ENCODE results near the gene PRELID2. TPM values are rescaled to one million over a fixed set of nuclear protein-coding genes. Genes with fewer than 3 reads are reported as not detected.
"Not testable (repeated sequence)": the region's sequence is repeated elsewhere in the genome, so short reads cannot be mapped to it uniquely, and the experiment has no call there.

The PRELID2 gene
- total RNA-seq, 2 experiments from 2014 or later, result 3.2 to 3.3 TPM

- H3K27me3 Mint-ChIP-seq, result no peaks in the 10 kb centered on the region
- DNase-seq (no peak), ATAC-seq (no peak)
- no peaks in the 10 kb centered on the region for H3K9me3 Mint-ChIP-seq (ENCODE audit: low read depth)
- POLR2A ChIA-PET, result no interaction called here
- intact Hi-C loops (cut with DNase I, micrococcal nuclease), result no loop called here
- no peak overlapping the region for H3K27ac Mint-ChIP-seq
- H3K4me1 Mint-ChIP-seq, result no peaks in the 10 kb centered on the region
- CTCF ChIA-PET, result interaction anchor here (0.6 to 1.4 kb wide), 3 partner anchors 42 to 167 kb away, joined by 3 to 7 read pairs (median 4); no protein-coding TSS in a partner anchor
- no peak overlapping the region for H3K4me3 Mint-ChIP-seq
- H3K36me3 Mint-ChIP-seq (ENCODE audit: low read depth), result no peaks in the 10 kb centered on the region
These were observed 22.3 kb downstream of the PRELID2 start for GRCh38 chr5:145812877-145813276.

GRCh38 chr5:145811834-145812625, 23.1 kb downstream of the PRELID2 start:
- POLR2A ChIA-PET, result no interaction called here
- H3K36me3 Mint-ChIP-seq (ENCODE audit: low read depth), result no peaks in the 10 kb centered on the region
- no peaks in the 10 kb centered on the region for H3K4me1 Mint-ChIP-seq
- H3K27ac Mint-ChIP-seq, result no peak overlapping the region
- no peaks in the 10 kb centered on the region for H3K9me3 Mint-ChIP-seq (ENCODE audit: low read depth)
- no peak for DNase-seq
- no peak for ATAC-seq
- intact Hi-C loops (cut with DNase I, micrococcal nuclease), result no loop called here
- H3K27me3 Mint-ChIP-seq, result no peaks in the 10 kb centered on the region
- CTCF ChIA-PET, result interaction anchor here (1.1 kb wide), 1 partner anchor 43 kb away, joined by 3 read pairs; no protein-coding TSS in a partner anchor
- H3K4me3 Mint-ChIP-seq, result no peak overlapping the region

DNA sequence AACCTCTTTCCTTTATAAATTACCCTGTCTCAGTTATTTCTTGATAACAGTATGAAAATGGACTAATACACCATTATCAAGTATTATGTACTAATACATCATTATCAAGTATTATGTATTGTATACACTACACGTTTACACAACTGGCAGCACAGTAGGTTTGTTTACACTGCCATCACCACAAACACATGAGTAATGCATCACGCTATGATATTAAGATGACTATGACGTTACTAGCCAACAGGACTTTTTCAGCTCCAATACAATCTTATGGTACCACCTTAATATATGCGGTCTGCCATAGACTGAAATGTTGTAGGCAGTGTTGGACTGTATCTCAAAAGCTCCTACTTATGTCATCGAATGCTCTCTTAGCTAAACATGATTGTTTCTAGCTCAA, 28.2 kb downstream of the PRELID2 start:
- Mint-ChIP-seq H3K36me3 (ENCODE audit: low read depth) (no peaks in the 10 kb centered on the region), H3K4me3 (no peak overlapping the region), H3K27me3 (no peaks in the 10 kb centered on the region), H3K4me1 (no peaks in the 10 kb centered on the region), H3K27ac (no peak overlapping the region), H3K9me3 (ENCODE audit: low read depth) (no peaks in the 10 kb centered on the region)
- DNase-seq (no peak), ATAC-seq (no peak)
- ChIA-PET CTCF (no interaction called here), POLR2A (no interaction called here)
- intact Hi-C loops (cut with DNase I, micrococcal nuclease), result no loop called here

DNA sequence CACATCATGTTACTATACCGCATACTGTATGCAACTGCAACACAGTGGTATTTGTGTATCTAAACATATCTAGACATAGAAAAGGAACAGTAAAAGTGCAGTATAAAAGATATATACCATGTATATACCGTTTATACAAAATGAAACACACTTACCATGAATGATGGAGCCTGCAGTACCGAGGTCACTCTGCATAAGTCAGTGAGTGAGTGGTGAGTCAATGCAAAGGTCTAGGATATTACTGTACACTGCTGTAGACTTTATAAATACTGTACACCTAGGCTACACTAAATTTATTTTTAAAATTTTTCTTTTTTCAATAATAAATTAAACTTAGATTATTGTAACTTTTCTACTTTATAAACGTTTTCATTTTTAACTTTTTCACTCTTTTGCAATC, 29.3 kb downstream of the PRELID2 start:
- Mint-ChIP-seq H3K27me3 (no peaks in the 10 kb centered on the region), H3K4me1 (no peaks in the 10 kb centered on the region), H3K36me3 (ENCODE audit: low read depth) (no peaks in the 10 kb centered on the region), H3K27ac (no peak overlapping the region), H3K4me3 (no peak overlapping the region), H3K9me3 (ENCODE audit: low read depth) (no peaks in the 10 kb centered on the region)
- CTCF ChIA-PET, result interaction anchor here (0.7 to 1.5 kb wide), 2 partner anchors 20 to 699 kb away, joined by 3 to 7 read pairs; no protein-coding TSS in a partner anchor
- ATAC-seq, result no peak
- POLR2A ChIA-PET, result no interaction called here
- intact Hi-C loops (cut with DNase I, micrococcal nuclease), result no loop called here
- no peak for DNase-seq

DNA sequence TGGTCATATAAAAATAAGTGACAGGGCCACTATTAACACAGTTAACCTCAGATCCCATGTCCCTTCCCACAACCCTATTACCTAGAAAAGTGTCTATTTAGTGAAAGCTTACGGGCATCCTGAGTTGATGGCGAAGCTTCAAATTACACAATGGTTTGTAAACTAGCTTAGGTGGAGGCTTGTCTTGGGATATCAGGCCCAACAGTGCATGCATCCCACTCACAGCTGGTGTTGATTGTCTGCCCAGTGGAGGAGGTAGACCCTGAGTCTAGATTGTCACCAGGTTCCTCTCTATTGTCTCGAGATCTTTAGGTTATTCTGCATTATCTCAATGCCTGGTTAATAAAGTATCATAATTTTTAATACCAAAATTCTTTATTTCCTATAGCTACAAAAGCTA, 30.4 kb downstream of the PRELID2 start:
- ATAC-seq, result no peak
- CTCF ChIA-PET, result interaction anchor here (1.5 kb wide), 1 partner anchor 21 kb away, joined by 7 read pairs; no protein-coding TSS in a partner anchor
- intact Hi-C loops (cut with DNase I, micrococcal nuclease), result no loop called here
- no peak for DNase-seq
- H3K36me3 Mint-ChIP-seq (ENCODE audit: low read depth), result no peaks in the 10 kb centered on the region
- POLR2A ChIA-PET, result no interaction called here
- no peak overlapping the region for H3K27ac Mint-ChIP-seq
- H3K4me1 Mint-ChIP-seq, result no peaks in the 10 kb centered on the region
- no peaks in the 10 kb centered on the region for H3K27me3 Mint-ChIP-seq
- H3K9me3 Mint-ChIP-seq (ENCODE audit: low read depth), result no peaks in the 10 kb centered on the region
- H3K4me3 Mint-ChIP-seq, result no peak overlapping the region

DNA sequence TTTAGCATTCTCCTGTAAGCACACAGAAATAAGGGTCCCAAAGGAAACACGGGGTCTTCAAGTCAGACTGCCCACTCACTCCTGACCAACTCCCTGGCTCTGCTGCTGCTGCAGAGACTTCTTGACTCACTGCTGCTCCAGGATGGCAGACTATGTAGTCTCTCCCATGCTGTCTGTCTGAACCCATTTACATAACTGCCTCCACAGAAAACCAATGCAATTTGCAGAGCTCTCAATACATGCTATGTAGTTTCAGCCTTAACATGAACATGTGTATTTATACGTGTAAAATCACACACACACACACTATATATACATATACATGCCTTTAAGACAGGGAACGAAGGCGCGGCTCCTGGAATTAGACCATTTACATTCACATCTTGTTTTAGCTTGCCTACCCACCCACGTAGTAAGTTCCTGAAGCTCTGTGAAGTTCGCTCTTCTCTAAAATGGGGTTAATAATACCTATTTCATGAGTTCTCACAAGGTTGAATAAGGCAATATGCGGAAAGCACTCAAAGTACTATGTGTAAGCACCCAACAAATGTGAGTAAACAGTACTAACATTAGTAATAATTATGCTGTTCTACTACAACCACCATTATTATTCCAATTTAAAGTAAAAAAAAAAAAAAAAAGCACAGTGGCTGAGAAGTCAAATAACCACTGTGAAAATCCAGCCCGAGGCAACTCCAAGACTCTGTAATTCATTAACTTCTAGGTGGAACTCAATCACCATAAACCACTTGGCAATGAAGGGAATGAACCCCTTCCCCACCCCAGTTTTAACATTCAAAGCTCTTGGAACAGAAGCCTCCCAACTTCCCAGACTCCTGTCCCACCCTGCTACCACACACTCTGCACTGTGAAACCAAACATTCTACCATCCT, 31.8 kb downstream of the PRELID2 start:
- H3K36me3 Mint-ChIP-seq (ENCODE audit: low read depth), result no peaks in the 10 kb centered on the region
- no peak overlapping the region for H3K4me3 Mint-ChIP-seq
- ATAC-seq (no peak), DNase-seq (no peak)
- no peaks in the 10 kb centered on the region for H3K9me3 Mint-ChIP-seq (ENCODE audit: low read depth)
- H3K4me1 Mint-ChIP-seq, result no peaks in the 10 kb centered on the region
- POLR2A ChIA-PET, result no interaction called here
- H3K27ac Mint-ChIP-seq, result no peak overlapping the region
- intact Hi-C loops (cut with DNase I, micrococcal nuclease), result no loop called here
- H3K27me3 Mint-ChIP-seq, result no peaks in the 10 kb centered on the region
- CTCF ChIA-PET, result no interaction called here

- Mint-ChIP-seq H3K4me3 (no peak overlapping the region), H3K27ac (no peak overlapping the region), H3K9me3 (ENCODE audit: low read depth) (no peaks in the 10 kb centered on the region), H3K36me3 (ENCODE audit: low read depth) (no peaks in the 10 kb centered on the region), H3K27me3 (no peaks in the 10 kb centered on the region), H3K4me1 (no peaks in the 10 kb centered on the region)
- POLR2A ChIA-PET, result no interaction called here
- no peak for ATAC-seq
- CTCF ChIA-PET, result no interaction called here
- intact Hi-C loops (cut with DNase I, micrococcal nuclease), result no loop called here
- DNase-seq, result no peak
These were observed 33.9 kb downstream of the PRELID2 start for GRCh38 chr5:145801195-145801594.

GRCh38 chr5:145800181-145800580, 35.0 kb downstream of the PRELID2 start:
- Mint-ChIP-seq H3K27me3 (no peaks in the 10 kb centered on the region), H3K4me1 (no peaks in the 10 kb centered on the region), H3K36me3 (ENCODE audit: low read depth) (no peaks in the 10 kb centered on the region), H3K4me3 (no peak overlapping the region), H3K27ac (no peak overlapping the region), H3K9me3 (ENCODE audit: low read depth) (no peaks in the 10 kb centered on the region)
- intact Hi-C loops (cut with DNase I, micrococcal nuclease), result no loop called here
- ChIA-PET POLR2A (no interaction called here), CTCF (no interaction called here)
- no peak for ATAC-seq
- no peak for DNase-seq

DNA sequence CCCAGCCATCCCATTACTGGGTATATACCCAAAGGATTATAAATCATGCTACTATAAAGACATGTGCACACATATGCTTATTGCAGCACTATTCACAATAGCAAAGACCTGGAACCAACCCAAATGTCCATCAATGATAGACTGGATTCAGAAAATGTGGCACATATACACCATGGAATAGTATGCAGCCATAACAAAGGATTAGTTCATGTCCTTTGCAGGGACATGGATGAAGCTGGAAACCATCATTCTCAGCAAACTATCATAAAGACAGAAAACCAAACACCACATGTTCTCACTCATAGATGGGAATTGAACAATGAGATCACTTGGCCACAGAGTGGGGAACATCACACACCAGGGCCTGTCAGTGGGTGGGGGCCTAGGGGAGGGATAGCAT, 36.6 kb downstream of the PRELID2 start:
- H3K27me3 Mint-ChIP-seq; ATAC-seq; H3K4me3 Mint-ChIP-seq; DNase-seq; H3K36me3 Mint-ChIP-seq (ENCODE audit: low read depth); H3K4me1 Mint-ChIP-seq; intact Hi-C loops (cut with DNase I, micrococcal nuclease); POLR2A ChIA-PET; H3K27ac Mint-ChIP-seq; H3K9me3 Mint-ChIP-seq (ENCODE audit: low read depth): not testable (repeated sequence)
- CTCF ChIA-PET, result interaction anchor here (0.6 to 1.1 kb wide), 2 partner anchors 11 to 24 kb away, joined by 3 read pairs; no protein-coding TSS in a partner anchor

DNA sequence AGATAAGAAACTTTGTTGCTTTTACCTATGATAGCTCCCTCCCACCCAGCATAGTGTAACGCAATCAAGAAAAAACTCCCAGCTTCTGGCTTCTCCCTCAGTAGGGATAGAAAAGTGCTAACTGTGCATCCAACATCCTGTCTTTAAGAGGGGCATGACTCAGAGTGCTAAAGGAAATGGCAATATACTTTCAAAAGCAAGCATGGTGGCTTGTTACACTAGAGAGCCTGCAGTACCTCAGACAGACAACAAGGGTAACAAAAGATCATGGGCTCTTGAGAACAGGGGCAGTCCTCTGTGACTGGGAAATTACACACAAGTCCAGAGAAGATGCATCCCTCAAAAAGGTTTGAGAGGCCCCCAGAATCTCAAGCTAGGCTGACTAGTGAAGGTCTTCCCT, 37.8 kb downstream of the PRELID2 start:
- ATAC-seq (peak; percentile 77), DNase-seq (no peak)
- Mint-ChIP-seq H3K4me3 (no peak overlapping the region), H3K27ac (no peak overlapping the region), H3K27me3 (no peaks in the 10 kb centered on the region), H3K4me1 (no peaks in the 10 kb centered on the region), H3K9me3 (ENCODE audit: low read depth) (no peaks in the 10 kb centered on the region), H3K36me3 (ENCODE audit: low read depth) (no peaks in the 10 kb centered on the region)
- CTCF ChIA-PET, result no interaction called here
- POLR2A ChIA-PET, result no interaction called here
- intact Hi-C loops (cut with DNase I, micrococcal nuclease), result no loop called here

GRCh38 chr5:145796318-145796717, 38.8 kb downstream of the PRELID2 start:
- no peaks in the 10 kb centered on the region for H3K9me3 Mint-ChIP-seq (ENCODE audit: low read depth)
- H3K27me3 Mint-ChIP-seq, result no peaks in the 10 kb centered on the region
- DNase-seq (no peak), ATAC-seq (no peak)
- no peaks in the 10 kb centered on the region for H3K4me1 Mint-ChIP-seq
- no peak overlapping the region for H3K27ac Mint-ChIP-seq
- intact Hi-C loops (cut with DNase I, micrococcal nuclease), result no loop called here
- ChIA-PET CTCF (no interaction called here), POLR2A (no interaction called here)
- no peaks in the 10 kb centered on the region for H3K36me3 Mint-ChIP-seq (ENCODE audit: low read depth)
- no peak overlapping the region for H3K4me3 Mint-ChIP-seq

- Mint-ChIP-seq H3K27me3 (no peaks in the 10 kb centered on the region), H3K9me3 (ENCODE audit: low read depth) (no peaks in the 10 kb centered on the region), H3K27ac (no peak overlapping the region), H3K4me1 (no peaks in the 10 kb centered on the region), H3K4me3 (no peak overlapping the region), H3K36me3 (ENCODE audit: low read depth) (no peaks in the 10 kb centered on the region)
- ATAC-seq (no peak), DNase-seq (no peak)
- ChIA-PET POLR2A (no interaction called here), CTCF (no interaction called here)
- intact Hi-C loops (cut with DNase I, micrococcal nuclease), result no loop called here
These were observed 41.6 kb downstream of the PRELID2 start for GRCh38 chr5:145793574-145793973.
